ENCODE measurements around the gene LYST.

GRCh38 chr1:235675152-235675890 is 191.4 kb downstream of the LYST start:
- TF ChIP-seq CTCF (conservative IDR thresholded peaks at IDR 0.05; ENCODE audit: low read length): no peak
- TF ChIP-seq EZH2phosphoT487 (IDR thresholded peaks at IDR 0.05; ENCODE audit: borderline replicate concordance, low read depth, low read length): no peak

Data from OCI-LY7 (cell line).